ENCODE results near the gene ABCG8. TPM values are rescaled to one million over a fixed set of nuclear protein-coding genes. Genes with fewer than 3 reads are reported as not detected.

Gene ABCG8
- polyA plus RNA-seq, 2 donors = not detected

DNA sequence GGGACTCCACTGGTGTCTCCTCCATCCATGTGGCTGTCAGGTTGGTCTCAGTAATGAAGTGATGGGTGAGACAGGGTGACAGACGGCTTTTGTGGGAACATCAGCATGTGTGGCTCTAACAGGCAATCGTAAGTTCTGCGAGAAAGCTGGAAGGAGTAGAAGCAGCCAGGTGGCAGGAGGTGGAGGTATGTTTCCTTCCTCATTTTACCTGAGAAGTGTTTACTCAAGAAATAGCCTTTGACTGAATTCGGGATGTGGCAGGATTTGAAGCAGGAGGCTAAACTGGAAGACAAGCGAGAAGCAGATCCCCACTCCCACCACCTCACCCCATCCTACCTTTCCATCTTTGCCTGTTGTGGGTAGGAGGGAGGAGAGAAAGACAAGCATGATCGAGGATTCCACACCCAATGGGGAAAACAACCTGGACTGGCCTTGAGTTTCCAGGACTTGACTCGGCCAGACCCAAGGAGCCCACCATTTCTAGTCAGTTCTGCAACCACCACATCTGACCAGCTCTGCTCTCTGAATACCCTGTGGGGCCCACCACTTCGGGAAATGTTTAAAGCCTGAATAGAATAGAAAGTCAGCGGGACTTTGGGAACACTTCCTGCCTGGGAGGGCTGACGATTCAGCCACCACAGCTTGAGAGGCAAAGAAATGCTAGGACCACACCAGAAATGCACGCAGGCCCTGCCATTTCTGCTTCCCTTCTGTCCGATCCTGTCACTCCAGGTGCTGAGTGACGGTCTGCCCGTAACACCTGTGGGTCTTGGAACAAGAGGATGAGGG lies 1.2 kb downstream of the ABCG8 start:
- H3K9me3 ChIP-seq (ENCODE audit: control insufficient read depth in 2 of 2, insufficient read depth in 1 of 2, low read depth in 1 of 2, low read length in 1 of 2) = no peaks in the 10 kb centered on the region
- H3K4me3 ChIP-seq (ENCODE audit: low read depth in 1 of 2, low read length in 2 of 2) = no peak overlapping the region
- 80 to 85% methylated on average over 14 of the region's 14 CpGs for WGBS, 2 donors
- no peaks in the 10 kb centered on the region for H3K36me3 ChIP-seq (ENCODE audit: control insufficient read depth in 2 of 2, insufficient read depth in 2 of 2, low read length in 1 of 2)
- H3K4me1 ChIP-seq (ENCODE audit: control insufficient read depth in 2 of 2, insufficient read depth in 2 of 2, low read length in 1 of 2) = no peaks in the 10 kb centered on the region
- no peaks in the 10 kb centered on the region for H3K27me3 ChIP-seq (ENCODE audit: control insufficient read depth in 1 of 2, insufficient read depth in 2 of 2, low read length in 2 of 2)
- no peak overlapping the region for H3K27ac ChIP-seq (ENCODE audit: low read depth in 2 of 2, low read length in 1 of 2)

DNA sequence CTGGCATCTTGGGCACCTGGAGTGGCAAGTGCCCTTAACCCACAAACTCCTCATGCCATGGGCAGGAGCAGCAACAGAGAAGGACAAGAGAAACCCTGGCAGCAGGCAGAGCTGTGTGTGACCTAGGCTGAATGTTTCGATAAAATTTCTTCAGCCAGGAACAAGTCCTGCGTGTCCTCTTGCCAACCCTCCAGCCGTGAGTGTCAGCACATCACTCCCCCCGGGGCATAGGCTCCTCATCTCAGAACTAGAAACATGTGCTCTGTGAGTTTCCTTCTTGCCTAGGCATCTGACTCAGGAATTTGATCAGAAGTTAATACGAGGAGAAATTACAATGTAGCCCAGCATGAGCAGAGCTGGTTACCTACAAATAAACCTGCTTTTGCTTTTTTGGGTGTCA lies 2.2 kb downstream of the ABCG8 start:
- Histone ChIP-seq H3K4me1 (ENCODE audit: control insufficient read depth in 2 of 2, insufficient read depth in 2 of 2, low read length in 1 of 2) (no peaks in the 10 kb centered on the region), H3K27ac (ENCODE audit: low read depth in 2 of 2, low read length in 1 of 2) (no peak overlapping the region), H3K4me3 (ENCODE audit: low read depth in 1 of 2, low read length in 2 of 2) (no peak overlapping the region), H3K36me3 (ENCODE audit: control insufficient read depth in 2 of 2, insufficient read depth in 2 of 2, low read length in 1 of 2) (no peaks in the 10 kb centered on the region), H3K27me3 (ENCODE audit: control insufficient read depth in 1 of 2, insufficient read depth in 2 of 2, low read length in 2 of 2) (no peaks in the 10 kb centered on the region), H3K9me3 (ENCODE audit: control insufficient read depth in 2 of 2, insufficient read depth in 1 of 2, low read depth in 1 of 2, low read length in 1 of 2) (no peaks in the 10 kb centered on the region)
- WGBS, 2 donors = 49 to 68% methylated on average over 5 of the region's 5 CpGs

DNA sequence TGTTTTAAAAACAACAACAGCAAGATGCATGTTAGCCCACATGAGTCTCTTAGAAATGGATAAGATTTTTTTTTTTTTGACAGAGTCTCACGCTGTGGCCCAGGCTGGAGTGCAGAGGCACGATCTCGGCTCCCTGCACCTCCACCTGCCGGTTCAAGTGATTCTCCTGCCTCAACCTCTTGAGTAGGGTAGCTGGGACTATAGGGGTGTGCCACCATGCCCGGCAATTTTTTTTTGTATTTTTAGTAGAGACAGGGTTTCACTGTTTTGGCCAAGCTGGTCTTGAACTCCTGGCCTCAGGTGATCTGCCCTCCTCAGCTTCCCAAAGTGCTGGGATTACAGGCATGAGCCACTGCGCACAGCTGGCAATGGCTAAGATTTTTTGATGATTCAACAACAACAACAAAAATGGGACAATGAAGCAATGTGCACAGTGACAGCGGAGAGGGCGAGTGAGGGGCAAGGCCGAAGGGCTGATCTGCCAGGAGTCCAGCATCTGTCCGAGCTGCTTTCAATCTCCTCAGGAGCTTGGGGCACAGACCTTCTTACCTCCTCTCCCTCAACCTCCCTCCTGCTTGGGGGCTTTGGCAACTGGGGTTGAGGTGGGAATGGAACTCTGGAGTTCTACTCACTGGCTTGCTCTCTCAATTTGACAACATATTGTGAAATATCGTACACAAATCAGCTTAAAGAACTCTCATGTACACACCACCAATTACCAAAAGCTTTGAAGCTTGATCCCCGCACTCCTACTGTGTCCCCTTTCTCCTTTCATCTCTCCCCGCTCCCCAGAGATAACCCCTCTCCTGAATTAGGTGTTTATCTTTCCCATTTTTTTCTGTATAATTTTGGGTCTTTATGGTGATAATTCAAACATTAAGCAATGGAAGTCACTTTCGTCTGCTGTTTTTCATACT lies 3.4 kb downstream of the ABCG8 start:
- no peaks in the 10 kb centered on the region for H3K9me3 ChIP-seq (ENCODE audit: control insufficient read depth in 2 of 2, insufficient read depth in 1 of 2, low read depth in 1 of 2, low read length in 1 of 2)
- H3K27ac ChIP-seq (ENCODE audit: low read depth in 2 of 2, low read length in 1 of 2) = no peak overlapping the region
- H3K27me3 ChIP-seq (ENCODE audit: control insufficient read depth in 1 of 2, insufficient read depth in 2 of 2, low read length in 2 of 2) = no peaks in the 10 kb centered on the region
- no peak overlapping the region for H3K4me3 ChIP-seq (ENCODE audit: low read depth in 1 of 2, low read length in 2 of 2)
- no peaks in the 10 kb centered on the region for H3K36me3 ChIP-seq (ENCODE audit: control insufficient read depth in 2 of 2, insufficient read depth in 2 of 2, low read length in 1 of 2)
- 89% methylated on average over 14 of the region's 14 CpGs for WGBS, 2 donors
- H3K4me1 ChIP-seq (ENCODE audit: control insufficient read depth in 2 of 2, insufficient read depth in 2 of 2, low read length in 1 of 2) = no peaks in the 10 kb centered on the region

DNA sequence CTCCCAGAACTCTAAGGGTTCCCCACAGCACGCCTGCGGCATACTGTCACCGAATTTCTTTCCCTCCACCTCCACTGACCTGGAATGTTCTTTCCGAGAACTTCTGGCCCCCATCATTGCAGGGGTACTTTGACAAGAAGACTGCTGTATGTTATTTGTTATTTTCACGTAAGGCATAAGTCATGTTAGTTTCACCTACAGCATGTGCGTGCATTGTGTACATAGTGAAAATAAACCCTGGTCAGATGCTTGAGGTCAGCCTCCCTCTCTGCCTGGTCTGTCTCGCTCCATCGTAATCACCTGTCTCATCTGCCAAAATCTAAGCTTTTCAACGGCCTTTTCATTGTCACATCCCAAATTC lies 4.1 kb downstream of the ABCG8 start:
- no peaks in the 10 kb centered on the region for H3K4me1 ChIP-seq (ENCODE audit: control insufficient read depth in 2 of 2, insufficient read depth in 2 of 2, low read length in 1 of 2)
- H3K4me3 ChIP-seq (ENCODE audit: low read depth in 1 of 2, low read length in 2 of 2) = no peak overlapping the region
- H3K36me3 ChIP-seq (ENCODE audit: control insufficient read depth in 2 of 2, insufficient read depth in 2 of 2, low read length in 1 of 2) = no peaks in the 10 kb centered on the region
- H3K9me3 ChIP-seq (ENCODE audit: control insufficient read depth in 2 of 2, insufficient read depth in 1 of 2, low read depth in 1 of 2, low read length in 1 of 2) = no peaks in the 10 kb centered on the region
- H3K27me3 ChIP-seq (ENCODE audit: control insufficient read depth in 1 of 2, insufficient read depth in 2 of 2, low read length in 2 of 2) = no peaks in the 10 kb centered on the region
- no peak overlapping the region for H3K27ac ChIP-seq (ENCODE audit: low read depth in 2 of 2, low read length in 1 of 2)
- 83 to 87% methylated on average over 9 of the region's 9 CpGs for WGBS, 2 donors

DNA sequence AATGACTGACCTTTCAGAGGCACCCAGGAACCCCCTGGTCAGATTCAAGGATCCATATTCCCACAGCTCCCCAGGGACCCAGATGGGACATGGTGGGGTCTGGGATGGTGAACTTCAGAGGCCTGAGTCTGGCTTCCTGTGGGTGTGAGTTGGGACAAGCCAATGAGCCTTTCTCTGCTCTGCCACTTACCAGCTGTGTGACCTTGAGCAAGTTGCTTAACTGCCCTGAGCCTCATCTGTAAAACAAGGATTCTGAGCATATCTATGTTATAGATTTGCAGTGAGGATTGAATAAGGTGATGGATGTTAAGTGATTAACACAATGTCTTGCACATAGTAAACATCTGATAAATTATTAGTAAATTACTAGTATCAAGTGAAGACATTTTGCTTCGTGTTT lies 6.4 kb downstream of the ABCG8 start:
- Histone ChIP-seq H3K36me3 (ENCODE audit: control insufficient read depth in 2 of 2, insufficient read depth in 2 of 2, low read length in 1 of 2) (no peaks in the 10 kb centered on the region), H3K4me3 (ENCODE audit: low read depth in 1 of 2, low read length in 2 of 2) (no peak overlapping the region), H3K9me3 (ENCODE audit: control insufficient read depth in 2 of 2, insufficient read depth in 1 of 2, low read depth in 1 of 2, low read length in 1 of 2) (no peaks in the 10 kb centered on the region), H3K27ac (ENCODE audit: low read depth in 2 of 2, low read length in 1 of 2) (no peak overlapping the region), H3K4me1 (ENCODE audit: control insufficient read depth in 2 of 2, insufficient read depth in 2 of 2, low read length in 1 of 2) (no peaks in the 10 kb centered on the region), H3K27me3 (ENCODE audit: control insufficient read depth in 1 of 2, insufficient read depth in 2 of 2, low read length in 2 of 2) (no peaks in the 10 kb centered on the region)
- 78 to 85% methylated on average over 1 of the region's 1 CpG for WGBS, 2 donors

DNA sequence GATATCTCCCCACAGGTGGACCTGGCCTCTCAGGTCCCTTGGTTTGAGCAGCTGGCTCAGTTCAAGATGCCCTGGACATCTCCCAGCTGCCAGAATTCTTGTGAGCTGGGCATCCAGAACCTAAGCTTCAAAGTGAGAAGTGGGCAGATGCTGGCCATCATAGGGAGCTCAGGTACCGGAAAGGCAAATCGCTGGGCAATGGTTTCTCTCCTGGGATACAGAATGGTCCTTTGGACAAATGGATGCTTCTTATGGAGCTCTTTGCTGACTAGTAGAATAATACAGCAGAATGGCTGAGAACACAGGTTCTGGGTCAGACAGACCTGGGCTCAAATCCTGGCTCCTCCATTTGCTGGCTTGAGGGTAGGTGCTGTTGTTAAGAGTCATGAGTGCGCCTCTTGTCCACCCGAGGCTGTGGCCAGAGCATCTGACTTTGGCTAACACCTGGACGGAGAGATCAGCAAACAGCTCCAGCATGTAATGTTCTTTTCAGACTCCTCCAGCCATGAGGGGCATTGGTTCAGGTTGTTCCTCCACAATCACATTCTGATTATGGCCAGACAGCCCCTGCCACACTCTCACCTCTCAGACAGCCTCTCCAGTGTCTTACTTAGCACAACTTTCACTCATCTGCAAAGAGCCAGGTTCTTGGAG lies 7.5 kb downstream of the ABCG8 start:
- WGBS, 2 donors = 90% methylated on average over 5 of the region's 5 CpGs
- Histone ChIP-seq H3K27me3 (ENCODE audit: control insufficient read depth in 1 of 2, insufficient read depth in 2 of 2, low read length in 2 of 2) (no peaks in the 10 kb centered on the region), H3K27ac (ENCODE audit: low read depth in 2 of 2, low read length in 1 of 2) (no peak overlapping the region)

DNA sequence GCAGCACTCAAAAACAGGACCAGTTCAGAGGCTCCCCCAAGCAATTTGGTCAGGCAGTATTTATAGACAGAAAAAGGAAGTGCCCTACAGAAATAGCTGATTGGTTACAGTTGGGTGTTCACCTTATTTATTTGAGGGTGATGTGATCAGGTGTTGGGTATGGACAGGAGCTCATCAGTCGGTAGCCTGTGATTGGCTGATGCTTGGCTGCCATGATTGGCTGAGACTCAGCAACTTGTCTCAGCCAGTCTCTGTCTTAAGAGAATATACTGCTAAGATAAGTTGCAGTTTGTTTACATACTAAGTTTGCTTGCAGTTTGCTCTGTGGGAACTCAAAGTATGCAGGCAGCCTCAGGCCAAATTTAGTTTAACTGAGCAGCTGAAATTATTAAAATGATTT lies 9.4 kb downstream of the ABCG8 start:
- WGBS, 2 donors = 59 to 76% methylated on average over 1 of the region's 1 CpG
- no peak overlapping the region for H3K4me3 ChIP-seq (ENCODE audit: low read depth in 1 of 2, low read length in 2 of 2)
- no peaks in the 10 kb centered on the region for H3K4me1 ChIP-seq (ENCODE audit: control insufficient read depth in 2 of 2, insufficient read depth in 2 of 2, low read length in 1 of 2)
- H3K9me3 ChIP-seq (ENCODE audit: control insufficient read depth in 2 of 2, insufficient read depth in 1 of 2, low read depth in 1 of 2, low read length in 1 of 2) = no peaks in the 10 kb centered on the region
- no peaks in the 10 kb centered on the region for H3K36me3 ChIP-seq (ENCODE audit: control insufficient read depth in 2 of 2, insufficient read depth in 2 of 2, low read length in 1 of 2)
- no peak overlapping the region for H3K27ac ChIP-seq (ENCODE audit: low read depth in 2 of 2, low read length in 1 of 2)
- no peaks in the 10 kb centered on the region for H3K27me3 ChIP-seq (ENCODE audit: control insufficient read depth in 1 of 2, insufficient read depth in 2 of 2, low read length in 2 of 2)

More for the DNA sequence above, 7.5 kb downstream of the ABCG8 start:
- H3K4me3 ChIP-seq (ENCODE audit: low read depth in 1 of 2, low read length in 2 of 2) = no peak overlapping the region
- H3K9me3 ChIP-seq (ENCODE audit: control insufficient read depth in 2 of 2, insufficient read depth in 1 of 2, low read depth in 1 of 2, low read length in 1 of 2) = no peaks in the 10 kb centered on the region
- H3K36me3 ChIP-seq (ENCODE audit: control insufficient read depth in 2 of 2, insufficient read depth in 2 of 2, low read length in 1 of 2) = no peaks in the 10 kb centered on the region
- no peaks in the 10 kb centered on the region for H3K4me1 ChIP-seq (ENCODE audit: control insufficient read depth in 2 of 2, insufficient read depth in 2 of 2, low read length in 1 of 2)

DNA sequence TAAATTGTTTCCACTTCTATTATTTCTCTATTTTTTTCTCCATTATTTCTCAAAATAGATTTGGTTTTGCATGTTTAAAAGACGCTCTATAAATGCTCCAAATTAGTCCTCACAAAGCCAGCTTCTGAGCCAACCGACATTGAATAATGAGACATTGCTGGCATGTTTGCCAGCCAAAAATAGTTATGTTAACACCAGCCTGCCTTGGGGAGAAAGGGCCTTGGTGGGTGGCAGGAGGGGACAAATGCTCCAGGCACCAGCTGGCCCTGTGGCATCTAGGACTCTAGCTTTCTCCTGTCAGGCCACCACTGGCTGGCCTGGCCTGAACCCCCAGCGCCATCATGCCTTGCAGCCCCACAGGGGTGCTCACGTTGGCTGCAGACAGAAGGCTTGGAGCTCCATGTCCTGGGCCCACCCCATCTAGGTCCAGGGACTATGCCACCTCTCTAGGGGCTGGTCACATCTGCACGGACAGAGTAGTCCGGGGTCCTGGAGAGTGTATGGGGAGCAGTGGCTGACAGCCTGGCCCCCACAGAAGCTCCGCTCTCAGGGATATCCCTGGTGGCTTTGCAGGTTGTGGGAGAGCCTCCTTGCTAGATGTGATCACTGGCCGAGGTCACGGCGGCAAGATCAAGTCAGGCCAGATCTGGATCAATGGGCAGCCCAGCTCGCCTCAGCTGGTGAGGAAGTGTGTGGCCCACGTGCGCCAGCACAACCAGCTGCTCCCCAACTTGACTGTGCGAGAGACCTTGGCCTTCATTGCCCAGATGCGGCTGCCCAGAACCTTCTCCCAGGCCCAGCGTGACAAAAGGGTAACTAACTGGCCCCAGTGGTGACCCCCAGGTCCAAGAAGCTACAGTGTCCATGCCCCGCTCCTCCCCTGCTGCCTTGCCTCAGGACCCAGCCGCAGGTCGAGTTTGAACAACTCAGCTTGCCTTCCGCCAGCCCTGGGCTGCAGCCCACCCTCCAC lies 12.5 kb downstream of the ABCG8 start:
- 87% methylated on average over 20 of the region's 20 CpGs for WGBS, 2 donors
- Histone ChIP-seq H3K9me3 (ENCODE audit: control insufficient read depth in 2 of 2, insufficient read depth in 1 of 2, low read depth in 1 of 2, low read length in 1 of 2) (no peaks in the 10 kb centered on the region), H3K27me3 (ENCODE audit: control insufficient read depth in 1 of 2, insufficient read depth in 2 of 2, low read length in 2 of 2) (peaks cover 0 to 3% of the 10 kb centered on the region in 2 donors), H3K36me3 (ENCODE audit: control insufficient read depth in 2 of 2, insufficient read depth in 2 of 2, low read length in 1 of 2) (no peaks in the 10 kb centered on the region), H3K4me1 (ENCODE audit: control insufficient read depth in 2 of 2, insufficient read depth in 2 of 2, low read length in 1 of 2) (no peaks in the 10 kb centered on the region), H3K4me3 (ENCODE audit: low read depth in 1 of 2, low read length in 2 of 2) (no peak overlapping the region), H3K27ac (ENCODE audit: low read depth in 2 of 2, low read length in 1 of 2) (no peak overlapping the region)

All from esophagus (tissue), 2 donors.